ENCODE data around the gene LTA.

GRCh38 chr6:31531162-31531561 is 40.9 kb upstream of the LTA start:
- no peak for TF ChIP-seq CTCF (IDR thresholded peaks at IDR 0.05)
- no peak for TF ChIP-seq POLR2A (IDR thresholded peaks at IDR 0.05)

Data from esophagus squamous epithelium (tissue), 4 donors.